ENCODE results near the gene AP3S2. TPM values are rescaled to one million over a fixed set of nuclear protein-coding genes. Genes with fewer than 3 reads are reported as not detected.

AP3S2 gene
- total and polyA plus RNA-seq, 2 of the 4 experiments (the other 2 are of a cell fraction), result 12.6 to 34.1 TPM

- TF ChIP-seq CEBPB (IDR thresholded peaks at IDR 0.05; ENCODE audit: low read depth, low read length), result no peak
- no peak for TF ChIP-seq MAFK (IDR thresholded peaks at IDR 0.05; ENCODE audit: low read depth, low read length)
- TF ChIP-seq MXI1 (IDR thresholded peaks at IDR 0.05; ENCODE audit: borderline replicate concordance, low read depth, low read length), result no peak
- no peak for TF ChIP-seq RFX5 (IDR thresholded peaks at IDR 0.05; ENCODE audit: low read depth, low read length)
- no peak for TF ChIP-seq RCOR1 (IDR thresholded peaks at IDR 0.05; ENCODE audit: insufficient replicate concordance, low read length)
- TF ChIP-seq RAD21 (IDR thresholded peaks at IDR 0.05; ENCODE audit: low read length), result no peak
- no peak for TF ChIP-seq NFE2L2 (IDR thresholded peaks at IDR 0.05; ENCODE audit: low read depth, low read length)
Observed at GRCh38 chr15:89828281-89829145, 65.3 kb downstream of the AP3S2 start (continued).
